CD4-positive, alpha-beta T cell treated with Interleukin-1 beta for 1 hour (primary cell): ENCODE measurements around the gene SPRY2.
"Not testable (repeated sequence)": the region's sequence is repeated elsewhere in the genome, so short reads cannot be mapped to it uniquely, and the experiment has no call there.

Source experiments
- DNase-seq, 2 donors: peaks; one replicate each; pipeline ENCODE4 v3.0.0-alpha.2; 2020 to 2022

SPRY2 gene

DNA sequence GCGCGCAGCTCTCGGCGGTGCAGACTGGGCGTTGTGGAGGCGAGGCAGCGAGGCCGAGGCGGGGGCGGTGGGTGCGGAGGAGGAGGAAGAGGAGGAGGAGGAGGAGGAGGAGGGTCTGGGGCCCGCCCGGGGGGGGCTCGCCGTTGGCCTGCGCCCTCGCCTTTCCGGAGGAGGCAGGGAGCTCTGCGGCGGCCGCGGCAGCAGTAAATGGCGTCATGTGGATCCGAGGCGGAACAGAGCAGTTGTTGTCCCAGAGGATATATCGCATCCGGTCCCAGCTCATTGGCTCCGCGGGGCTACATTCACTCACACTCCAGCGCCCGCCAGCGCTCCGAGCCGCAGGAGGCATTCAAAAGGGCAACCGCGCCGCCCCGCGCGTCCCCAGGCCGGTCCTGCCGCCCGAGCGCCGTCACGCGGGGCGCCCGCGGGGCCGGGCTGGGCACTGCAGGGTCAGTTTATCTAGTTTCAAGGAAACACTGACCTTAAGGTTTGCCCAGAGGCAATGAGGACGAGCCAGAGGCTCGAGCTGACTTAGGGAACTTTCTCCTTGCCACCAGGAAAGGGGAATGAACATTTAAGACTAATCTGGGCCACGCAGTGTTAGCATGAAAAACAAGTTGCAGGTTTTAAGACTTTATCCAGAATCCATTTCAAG is at the start of gene SPRY2:
Gene SPRY2, minus strand, starts transcription at position 26 of the 655 bp plus-strand sequence. CDS start 3,421 bp downstream, outside the sequence.
- peak; percentile 17 to 42 for DNase-seq

DNA sequence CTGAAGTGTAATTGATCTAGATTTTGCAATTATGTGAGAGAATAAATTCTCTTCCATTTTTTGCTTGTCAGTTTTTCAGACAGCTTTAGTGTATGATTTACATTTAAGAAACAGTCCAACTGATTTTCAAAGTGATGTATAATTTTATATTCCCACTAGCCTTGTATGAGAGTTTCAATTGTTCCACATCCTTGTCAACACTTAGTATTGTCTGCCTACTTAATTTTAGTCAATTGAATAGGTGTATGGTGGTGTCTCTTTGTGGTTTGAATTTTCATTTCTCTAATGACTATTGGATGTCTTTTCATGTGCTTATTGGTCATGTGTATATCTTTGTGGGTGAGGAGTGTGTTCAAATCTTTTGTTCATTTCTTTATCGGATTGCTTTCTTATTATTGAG is 49.4 kb upstream of the SPRY2 start:
- DNase-seq, result no peak

DNA sequence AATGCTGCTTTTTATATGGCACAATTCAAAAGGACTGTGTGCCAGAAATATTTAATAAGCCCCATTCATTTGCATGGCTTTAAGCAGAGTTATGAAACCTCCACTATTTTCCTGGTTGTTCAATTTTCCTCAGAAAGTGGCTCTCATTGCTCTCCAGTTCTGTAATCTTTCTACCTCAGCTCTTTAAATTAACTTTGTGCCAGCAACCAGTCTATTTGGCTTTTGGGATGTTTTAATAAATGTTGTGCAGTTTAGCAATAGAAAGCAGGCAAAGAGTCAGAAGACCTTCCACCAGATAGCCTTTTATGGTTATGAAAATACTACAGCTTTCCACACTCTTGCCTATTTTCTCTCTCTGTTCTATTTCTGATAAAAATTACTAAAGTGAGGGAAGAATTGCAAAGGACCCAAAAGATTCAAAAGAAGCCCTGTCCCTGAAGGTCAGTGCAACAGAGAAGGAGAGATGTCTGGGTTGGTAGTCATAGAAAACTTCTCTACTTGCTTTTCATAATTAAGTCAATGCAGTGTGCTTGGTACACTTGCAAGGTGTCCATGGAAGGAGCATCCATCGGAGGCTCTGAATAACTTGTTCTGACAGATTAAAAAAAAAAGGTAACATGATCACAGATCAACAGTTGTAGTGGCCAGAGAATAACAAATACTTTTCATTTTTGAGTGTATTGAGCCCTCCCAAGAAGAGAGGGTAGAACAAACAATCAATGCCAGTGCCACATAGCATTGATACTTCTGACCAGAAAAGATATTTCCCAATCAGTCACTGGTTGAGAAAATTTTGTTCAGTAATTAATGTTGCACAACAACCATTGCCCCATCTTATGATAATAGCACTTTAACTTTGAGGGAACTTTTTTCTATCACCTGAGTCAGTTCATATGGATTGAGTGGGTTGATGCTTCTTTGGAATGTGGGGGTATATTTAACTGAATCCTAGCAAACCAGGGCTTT is 48.4 kb upstream of the SPRY2 start:
- DNase-seq, result no peak

- no peak for DNase-seq
These were observed 47.6 kb upstream of the SPRY2 start for GRCh38 chr13:80388506-80388905.

GRCh38 chr13:80386592-80386991 is 45.7 kb upstream of the SPRY2 start:
- no peak for DNase-seq

DNA sequence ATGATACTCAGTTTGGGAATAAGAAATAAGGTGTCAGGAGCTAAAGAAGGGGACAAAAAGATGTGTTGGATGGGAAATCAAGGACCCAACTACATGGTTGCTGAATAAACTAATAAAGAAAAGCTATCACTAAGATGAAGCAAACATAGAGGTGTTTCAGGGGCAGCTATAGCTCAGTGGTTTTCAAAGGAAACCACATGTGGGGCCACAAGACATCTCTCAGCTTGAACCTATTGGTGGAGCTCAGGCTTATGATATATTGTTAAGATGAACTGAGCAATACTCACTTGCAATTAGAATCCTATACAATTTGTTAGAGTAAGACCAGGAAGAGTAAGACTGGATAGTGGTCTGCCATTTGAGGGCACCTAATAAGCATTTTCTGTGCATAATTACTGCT is 45.1 kb upstream of the SPRY2 start:
- DNase-seq, result peak in 1 of 2 donors; percentile 8

DNA sequence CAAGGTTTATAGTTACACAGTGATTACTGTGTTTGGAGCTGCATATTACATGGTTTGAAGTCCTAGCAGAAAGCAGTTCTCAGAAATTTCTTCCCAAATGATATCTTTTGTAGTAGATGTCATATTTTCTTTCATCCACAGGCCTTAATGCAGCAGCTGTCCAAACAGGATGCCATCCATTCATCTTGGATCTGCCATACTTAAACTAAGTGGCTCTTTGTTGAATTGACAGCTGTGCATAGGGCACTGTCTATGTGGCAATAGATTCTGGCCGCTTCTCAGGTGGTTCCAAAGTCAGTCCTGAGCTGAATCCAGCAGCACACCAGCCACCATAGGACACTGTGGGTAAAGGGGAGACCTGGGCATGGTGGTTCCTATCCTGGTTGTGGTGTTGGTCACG is 41.6 kb upstream of the SPRY2 start:
- no peak for DNase-seq

GRCh38 chr13:80379245-80379644 is 38.3 kb upstream of the SPRY2 start:
- no peak for DNase-seq

DNA sequence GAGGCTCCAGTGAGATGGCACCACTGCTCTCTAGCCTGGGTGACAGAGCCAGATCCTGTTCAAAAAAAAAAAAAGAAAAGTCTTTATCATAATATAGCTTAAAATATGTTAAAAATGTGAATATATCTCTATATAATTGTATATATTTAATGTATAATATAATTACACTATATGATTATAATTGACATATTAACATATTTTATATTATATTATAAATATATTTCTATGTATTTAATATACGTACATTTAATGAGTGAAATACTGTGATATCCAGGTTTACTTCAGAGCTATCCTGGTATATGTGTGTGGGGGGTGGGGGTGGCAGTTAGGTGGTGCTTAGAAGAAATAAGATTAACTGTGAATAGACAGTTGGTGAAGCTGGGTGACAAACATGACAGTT is 35.6 kb upstream of the SPRY2 start:
- DNase-seq, result no peak

DNA sequence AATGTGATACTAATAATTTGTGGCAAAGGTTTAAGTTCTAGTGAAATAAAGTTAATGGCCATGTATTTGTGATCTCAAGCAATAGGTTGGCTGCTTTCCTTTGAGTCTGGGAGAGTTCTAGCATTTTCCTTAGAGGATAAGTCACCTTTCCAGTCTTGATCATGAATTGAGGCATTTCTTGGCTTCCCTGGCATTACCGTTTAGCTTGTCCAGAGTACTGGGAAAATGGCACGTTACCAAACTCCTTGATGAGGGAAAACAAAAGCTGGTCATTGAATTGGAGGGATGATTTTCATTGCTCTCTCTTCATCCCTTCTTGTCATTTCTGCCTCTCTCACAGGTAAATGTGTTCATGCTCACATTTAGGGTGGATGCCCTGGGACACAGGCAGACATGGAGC is 34.0 kb upstream of the SPRY2 start:
- no peak for DNase-seq

DNA sequence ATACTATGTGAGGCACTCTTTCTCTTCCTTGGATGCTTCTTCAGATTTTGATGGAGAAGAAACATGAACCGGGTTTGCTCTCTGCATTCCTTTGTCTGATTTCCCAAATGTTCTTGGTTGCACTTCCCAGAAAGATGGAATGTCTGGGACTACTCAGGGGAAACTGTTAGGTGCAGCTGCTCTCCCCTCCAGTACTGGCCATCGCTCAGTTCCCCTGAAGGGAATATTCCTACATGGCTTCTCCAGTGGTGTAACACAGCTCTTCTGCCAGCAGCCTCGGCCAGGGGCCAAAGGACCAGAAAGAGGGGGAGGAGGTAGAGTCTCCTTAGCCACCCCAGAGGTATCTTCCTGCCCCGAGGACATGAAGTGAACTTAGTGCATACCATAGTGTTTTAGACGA is 33.5 kb upstream of the SPRY2 start:
- DNase-seq, result no peak

DNA sequence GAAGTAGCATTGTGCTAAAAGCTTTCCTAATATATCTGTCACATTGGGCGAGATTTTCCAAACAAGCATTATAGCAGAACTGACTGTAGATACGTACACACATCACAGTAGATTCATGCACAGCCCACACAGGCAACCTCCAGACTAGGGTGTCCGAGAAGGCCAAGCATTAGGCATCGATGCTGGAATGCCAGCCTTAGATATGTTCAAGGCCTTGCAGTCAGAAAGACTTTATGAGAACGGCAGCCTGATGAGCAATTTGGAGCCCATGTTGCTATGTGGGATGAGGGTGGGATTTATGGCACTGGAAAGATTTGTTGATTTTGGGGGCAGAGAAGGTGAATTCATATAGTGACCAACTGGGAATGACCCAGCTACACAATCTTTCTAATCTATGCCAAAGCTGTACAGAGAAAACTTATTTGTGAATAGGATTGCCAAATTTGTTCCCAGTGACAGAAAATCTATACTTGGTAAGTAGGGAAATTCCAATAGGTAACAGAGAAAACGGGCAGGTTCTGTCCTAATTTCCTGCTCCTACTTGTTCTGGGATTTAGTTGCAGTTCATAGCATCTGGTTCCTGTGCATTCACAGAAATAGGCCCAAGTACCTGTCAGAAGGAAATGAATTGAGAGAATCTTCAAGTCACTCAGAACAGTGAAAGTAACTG is 31.0 kb upstream of the SPRY2 start:
- no peak for DNase-seq

- DNase-seq, result no peak
These were observed 26.5 kb upstream of the SPRY2 start for GRCh38 chr13:80367473-80367872.

GRCh38 chr13:80363890-80364503 is 23.1 kb upstream of the SPRY2 start:
- no peak for DNase-seq

GRCh38 chr13:80362481-80362880 is 21.6 kb upstream of the SPRY2 start:
- no peak for DNase-seq

DNA sequence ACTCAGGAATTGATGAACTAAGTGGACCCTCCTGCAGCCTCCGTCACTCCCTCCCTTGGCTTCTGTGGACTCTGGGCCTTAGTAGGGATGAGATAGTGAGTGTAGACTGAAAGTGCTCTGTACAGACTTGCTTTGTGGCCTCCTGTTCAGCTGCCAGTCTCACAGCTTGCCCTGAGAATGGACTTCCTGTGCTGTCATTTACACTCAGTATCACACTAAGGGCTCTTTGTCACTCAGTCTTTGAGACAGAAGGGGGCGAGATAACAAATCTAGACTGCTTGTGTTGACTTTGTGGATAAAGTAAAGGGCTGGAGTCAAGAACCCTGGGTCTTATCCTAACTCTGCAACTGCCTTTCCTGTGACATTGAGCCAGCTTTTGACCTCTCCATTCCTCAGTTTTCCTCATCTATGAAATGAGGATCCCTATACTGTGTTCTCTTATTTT is 21.0 kb upstream of the SPRY2 start:
- DNase-seq, result no peak

- DNase-seq, result no peak
These were observed 20.4 kb upstream of the SPRY2 start for GRCh38 chr13:80361298-80361697.

DNA sequence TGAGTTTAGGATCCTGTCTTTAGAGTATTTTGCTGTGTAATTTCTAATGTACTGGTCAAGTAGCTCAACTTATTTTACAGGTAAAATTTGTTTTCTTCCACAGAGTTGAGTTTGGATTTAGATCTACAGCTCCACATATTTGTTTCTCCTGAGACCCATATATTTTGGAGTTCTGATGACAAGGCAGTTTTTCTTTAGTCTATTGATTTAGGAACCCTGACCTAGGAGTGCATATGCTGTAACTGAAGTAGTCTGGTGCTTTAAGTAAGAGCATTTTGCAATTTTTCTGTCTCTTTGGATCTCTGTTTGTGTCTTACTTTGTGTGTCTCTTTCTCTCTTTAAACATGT is 19.5 kb upstream of the SPRY2 start:
- no peak for DNase-seq

- no peak for DNase-seq
These were observed 19.0 kb upstream of the SPRY2 start for GRCh38 chr13:80359778-80360452.

GRCh38 chr13:80359414-80359777 is 18.5 kb upstream of the SPRY2 start:
- DNase-seq, result no peak

DNA sequence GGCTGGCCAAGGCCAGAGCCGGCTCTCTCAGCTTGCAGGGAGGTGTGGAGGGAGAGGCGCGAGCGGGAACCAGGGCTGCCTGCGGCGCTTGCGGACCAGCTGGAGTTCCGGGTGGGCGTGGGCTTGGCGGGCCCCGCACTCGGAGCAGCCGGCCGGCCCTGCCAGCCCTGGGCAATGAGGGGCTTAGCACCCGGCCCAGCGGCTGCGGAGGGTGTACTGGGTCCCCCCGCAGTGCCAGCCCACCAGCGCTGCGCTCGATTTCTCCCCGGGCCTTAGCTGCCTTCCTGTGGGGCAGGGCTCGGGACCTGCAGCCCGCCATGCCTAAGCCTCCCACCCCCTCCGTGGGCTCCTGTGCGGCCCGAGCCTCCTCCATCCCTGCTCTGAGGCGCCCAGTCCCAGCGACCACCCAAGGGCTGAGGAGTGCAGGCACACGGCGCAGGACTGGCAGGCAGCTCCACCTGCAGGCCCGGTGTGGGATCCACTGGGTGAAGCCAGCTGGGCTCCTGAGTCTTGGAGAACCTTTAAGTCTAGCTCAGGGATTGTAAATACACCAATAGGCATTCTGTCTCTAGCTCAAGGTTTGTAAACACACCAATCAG is 14.7 kb upstream of the SPRY2 start:
- DNase-seq, result not testable (repeated sequence)

DNA sequence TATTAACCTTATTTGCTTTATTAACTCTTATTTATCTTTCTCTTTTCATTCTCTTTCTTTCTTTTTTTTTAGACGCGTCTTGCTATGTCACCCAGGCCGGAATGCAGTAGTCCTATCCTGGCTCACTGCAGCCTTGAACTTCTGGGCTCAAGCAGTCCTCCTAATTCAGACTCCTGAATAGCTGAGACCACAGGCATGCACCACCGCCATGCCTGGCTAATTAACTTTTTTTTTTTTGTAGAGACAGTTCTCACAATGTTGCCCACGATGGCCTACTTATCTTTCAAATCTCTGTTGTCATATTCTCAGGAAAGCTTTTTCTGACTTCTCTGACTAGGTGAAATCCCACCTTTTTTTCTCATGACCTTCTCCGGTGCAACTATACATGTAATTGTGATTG is 7.8 kb upstream of the SPRY2 start:
- no peak for DNase-seq
